ENCODE measurements around the gene DMD.

Gene DMD

DNA sequence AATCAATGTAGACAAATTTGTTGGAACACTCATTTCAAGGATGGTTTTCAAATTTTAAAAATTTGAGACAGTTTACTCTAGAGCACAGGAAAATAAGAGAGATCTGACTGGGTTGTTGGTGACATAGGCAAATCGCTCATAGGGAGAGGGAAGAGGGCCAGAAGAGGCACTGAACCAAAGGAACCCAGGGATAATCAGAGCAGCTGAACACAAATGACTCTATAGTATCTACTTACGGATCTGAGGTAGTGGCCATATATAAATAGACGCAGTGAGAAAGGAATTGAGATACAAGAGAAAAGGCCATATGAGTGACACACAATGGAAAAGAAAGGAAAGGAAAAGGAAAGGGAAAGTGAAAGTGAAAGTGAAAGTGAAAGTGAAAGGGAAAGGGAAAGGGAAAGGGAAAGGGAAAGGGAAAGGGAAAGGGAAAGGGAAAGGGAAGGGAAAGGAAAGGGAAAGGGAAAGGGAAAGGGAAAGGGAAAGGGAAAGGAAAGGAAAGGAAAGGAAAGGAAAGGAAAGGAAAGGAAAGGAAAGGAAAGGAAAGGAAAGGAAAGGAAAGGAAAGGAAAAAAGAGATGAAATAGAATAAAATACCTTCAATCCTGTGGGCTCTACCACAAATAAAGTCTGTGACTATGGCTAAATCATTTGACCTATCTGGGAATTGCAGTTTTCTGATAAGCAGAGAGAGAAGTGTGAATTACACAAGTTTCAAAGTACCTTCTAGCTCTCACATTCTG lies 759.2 kb downstream of the DMD start:
- no peak for DNase-seq

DNA sequence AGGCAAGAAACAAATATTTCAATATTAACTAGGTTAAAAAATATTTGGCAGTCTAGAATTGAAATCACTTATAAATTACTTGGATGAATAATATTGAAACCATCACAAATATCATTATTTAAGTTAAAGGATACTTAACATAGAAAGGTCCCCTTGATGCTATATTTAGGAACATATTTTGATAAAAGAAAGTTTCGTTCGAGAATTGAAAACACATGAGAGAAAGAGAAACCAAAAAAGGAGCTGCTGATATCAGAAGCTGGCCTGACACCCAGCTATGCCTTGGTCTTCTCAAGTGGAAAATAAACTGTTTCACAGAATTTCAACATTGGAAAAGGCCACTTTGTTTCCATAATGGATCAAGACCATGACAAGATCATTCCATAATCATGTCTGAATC lies 762.4 kb downstream of the DMD start:
- DNase-seq, result no peak

DNA sequence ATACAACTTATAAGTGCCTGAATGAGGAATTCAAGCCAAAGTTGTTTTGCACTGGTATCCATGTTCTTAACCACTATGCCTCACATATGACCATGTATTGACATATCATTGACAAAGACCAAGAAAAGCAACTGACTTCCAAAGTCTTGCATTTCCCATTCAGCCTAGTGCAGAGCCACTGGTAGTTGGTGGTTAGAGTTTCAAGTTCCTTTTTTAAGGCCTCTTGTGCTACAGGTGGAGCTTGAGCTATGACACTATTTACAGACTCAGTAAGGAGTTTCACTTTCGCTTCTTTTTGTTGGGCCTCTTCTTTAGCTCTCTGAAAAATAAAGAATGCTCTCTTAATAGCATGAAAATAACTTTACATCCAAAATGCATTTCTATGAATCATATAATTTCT lies 763.0 kb downstream of the DMD start:
- DNase-seq, result peak; percentile 45

DNA sequence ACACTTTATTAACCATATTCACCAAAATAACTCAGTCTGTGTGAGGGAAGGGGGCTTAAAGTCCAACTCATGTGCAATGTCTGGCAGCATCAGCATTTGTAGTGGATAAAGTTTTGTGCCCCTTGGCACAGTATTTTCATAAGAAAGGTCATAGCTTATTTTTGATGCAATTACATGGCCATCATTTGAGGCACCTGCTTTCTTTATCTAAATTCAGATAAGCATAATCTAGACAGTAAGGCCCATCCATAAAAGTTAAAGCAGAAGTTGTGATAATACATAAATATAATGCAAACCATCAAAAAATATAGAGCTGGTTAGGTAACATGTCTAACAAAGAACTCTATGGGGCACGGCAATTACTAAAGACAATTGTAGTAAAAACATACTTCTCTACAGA lies 763.7 kb downstream of the DMD start:
- DNase-seq, result no peak

DNA sequence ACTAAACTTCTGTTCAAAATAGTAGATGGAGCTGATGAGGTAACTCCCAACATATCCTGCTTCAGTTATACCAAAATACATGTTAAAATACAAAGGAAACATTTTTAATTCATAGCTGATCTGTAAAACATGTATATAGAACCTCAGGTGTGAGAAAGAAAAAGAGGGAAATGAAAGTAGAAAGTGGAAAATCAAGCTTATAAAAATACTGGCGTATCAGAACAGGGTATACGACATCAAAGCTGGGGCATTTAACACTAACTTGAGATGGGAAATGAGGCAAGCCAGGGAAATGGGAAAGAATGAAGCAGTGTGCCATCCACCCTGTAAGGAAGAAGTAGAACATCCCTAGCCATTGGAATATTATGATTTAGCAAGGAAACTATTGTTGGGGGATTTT lies 767.5 kb downstream of the DMD start:
- DNase-seq, result no peak

DNA sequence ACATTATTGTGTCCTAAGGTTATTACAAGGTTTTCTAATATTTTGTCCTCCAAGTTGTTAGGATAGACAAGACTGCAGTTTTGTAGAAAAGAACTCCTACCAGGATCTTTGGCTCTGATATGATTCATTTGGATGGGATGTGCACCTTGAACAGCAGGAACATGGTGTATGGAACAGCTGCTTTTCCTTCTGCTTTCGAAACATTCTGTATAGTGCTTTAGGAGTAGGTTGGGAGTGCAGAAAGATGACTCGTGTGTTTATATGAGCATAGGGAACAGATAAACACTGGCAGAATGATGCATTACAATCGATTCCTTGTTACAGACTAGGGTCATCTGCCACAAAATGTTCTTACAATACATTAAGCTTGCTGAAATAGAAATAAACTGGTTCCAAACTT lies 790.1 kb downstream of the DMD start:
- no peak for DNase-seq

DNA sequence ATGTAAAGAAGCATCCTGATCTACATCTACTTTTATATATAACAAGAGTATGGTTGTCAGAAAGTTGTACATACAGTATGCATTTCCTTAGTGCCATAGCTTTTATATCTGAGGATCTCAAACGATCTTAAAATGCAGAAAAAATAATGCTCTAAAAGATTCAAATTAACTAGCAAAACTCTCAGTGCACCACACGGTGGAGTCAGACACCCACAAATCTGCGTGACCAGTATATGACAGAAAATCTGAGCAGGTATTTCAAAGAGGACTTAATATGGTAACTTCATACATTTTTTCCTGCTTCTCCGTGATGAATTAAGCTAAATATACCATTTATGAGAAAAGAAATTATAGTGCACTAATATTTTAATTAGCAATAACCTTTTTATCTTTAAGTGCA lies 803.0 kb downstream of the DMD start:
- peak; percentile 13 for DNase-seq

DNA sequence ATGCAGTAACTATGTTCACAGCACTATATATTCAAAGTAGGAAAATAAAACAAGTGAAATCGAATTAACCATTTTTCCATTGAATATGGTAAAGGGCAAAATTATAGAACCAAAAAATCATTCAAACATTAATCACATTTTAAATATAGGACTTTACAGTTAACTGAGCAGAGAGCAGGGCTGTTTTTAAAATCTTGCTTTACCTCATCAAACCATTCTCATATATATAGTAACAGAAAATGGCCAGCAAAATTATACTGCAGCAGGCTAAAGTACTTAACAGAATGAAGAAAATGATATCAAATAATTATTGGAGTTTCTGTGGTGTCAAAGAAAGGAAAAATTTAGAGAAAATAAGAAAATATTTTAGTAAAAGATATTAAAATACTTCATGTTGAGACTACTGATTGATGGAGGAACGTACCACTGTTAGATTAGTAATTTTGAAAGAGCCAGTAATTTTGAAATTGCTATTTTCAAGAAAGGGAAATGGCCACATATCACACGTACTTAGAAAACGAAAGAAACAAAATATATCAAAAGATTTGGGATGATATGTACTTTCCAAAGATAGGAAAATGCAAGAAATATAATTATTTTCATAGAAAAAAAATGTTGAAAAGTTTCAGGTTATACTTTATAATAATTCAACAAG lies 813.7 kb downstream of the DMD start:
- DNase-seq, result no peak

DNA sequence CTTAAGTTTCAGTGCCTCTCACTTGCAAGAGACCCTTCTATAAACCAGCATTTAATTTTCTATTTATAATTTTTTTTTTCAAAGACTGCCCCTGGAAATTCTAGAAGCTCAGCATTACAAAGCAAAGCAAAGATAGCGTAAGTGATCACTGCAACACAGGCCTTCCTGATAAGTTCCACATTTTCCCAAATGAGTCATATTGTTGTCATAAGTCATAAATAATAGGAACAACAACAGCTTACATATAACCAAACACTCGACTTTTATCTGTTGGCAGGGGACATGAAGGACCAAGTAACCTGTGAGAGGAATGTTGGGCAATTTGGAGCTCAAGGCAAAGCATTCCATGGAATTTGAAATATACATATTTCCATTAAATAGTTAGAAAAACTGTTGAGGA lies 815.5 kb downstream of the DMD start:
- DNase-seq, result no peak

DNA sequence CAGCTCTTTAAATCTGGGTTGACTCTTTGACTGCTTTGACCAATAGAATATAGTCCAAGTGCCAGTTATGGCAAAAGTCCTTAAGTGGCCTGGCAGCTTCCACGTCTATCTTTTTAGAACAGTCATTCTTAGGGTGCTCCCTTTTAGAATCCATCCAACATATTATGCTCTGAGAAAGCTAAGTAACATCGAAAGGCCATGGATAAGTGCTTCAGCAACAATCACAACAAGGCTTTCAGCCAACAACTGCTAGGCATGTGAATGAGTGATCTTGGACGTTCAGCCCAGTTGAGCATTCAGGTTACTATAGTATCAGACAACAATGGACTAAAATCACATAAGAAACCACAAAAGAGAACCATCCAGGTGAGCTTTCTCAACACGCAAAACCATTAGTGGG lies 818.7 kb downstream of the DMD start:
- DNase-seq, result no peak

DNA sequence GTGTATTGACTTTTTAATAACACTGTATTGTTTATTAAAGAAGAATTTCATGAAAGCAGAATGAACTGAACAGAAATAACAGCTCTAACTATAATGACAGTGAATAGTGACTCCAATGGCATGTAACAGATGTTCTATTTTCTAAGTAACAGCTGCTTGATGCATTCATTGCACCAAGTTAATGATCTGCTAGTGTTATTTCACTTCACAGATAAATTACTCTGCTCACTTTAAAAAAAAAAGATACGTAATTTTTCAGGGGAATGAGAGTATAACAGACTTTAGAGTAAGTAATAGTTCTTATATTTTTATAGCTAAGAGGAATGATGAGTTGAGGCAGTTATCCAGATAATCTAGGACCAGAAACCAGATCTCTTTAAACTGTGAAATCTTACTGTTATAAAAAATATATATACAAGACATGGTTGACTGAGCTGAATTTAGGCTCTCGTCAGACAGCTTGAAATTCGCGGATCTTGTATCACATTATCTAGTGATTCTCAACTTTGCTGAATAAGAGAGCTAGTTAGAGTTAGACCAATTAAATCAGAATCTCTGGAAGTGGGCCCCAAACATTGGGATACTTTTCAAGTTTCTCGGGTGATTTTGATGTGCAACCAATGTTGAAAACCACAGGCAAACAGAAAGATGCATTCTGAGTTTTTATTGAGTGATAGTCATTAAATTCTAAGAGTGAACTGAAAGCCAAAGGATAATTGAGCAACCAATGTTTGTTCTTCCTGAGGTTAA lies 840.7 kb downstream of the DMD start:
- no peak for DNase-seq

DNA sequence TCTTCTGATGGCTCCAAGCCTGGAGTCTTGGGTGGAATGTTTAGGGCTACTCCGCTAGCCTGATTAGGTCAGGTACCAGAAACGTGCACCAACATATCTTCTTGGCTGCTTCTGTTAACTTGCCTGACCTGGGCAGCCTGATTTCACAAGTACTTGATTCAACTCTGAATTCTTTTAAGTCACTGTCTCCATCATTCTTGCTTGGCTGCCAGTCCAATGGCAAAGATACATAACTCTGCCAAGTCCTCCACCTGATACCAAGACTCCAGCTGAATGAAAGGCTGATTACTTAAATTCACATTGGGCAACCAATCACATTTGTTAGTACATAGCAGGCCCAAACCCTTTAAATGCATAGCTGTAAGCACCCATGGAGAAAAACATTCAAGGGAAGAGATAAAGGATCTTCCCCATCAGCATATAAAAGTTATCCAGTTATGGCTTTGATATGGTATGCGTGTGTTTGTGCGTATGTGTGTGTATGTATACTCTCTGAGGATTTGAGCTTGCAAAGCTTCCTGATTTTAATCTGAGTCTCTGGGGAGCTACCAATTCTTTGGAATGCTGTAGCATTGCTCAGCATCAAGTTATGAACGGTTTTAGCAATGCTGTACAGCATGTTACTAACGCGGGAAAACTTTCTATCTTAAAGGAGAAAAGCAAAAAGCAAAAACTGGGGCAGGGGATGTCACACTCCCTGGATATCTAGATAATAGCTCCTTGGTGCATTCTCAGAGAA lies 917.2 kb downstream of the DMD start:
- no peak for DNase-seq

DNA sequence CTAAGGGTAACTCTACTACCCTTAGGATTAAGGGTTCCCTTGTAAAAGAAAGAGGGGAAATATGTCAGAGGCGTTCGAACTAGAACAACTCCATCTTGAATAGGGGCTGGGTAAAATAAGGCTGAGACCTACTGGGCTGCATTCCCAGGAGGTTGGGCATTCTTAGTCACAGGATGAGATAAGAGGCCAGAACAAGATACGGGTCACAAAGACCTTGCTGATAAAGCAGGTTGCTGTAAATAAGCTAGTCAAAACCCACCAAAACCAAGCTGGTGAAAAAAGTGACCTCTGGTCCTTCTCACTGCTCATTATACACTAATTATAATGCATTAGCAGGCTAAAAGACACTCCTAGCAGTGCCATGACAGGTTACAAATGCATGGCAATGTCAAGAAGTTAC lies 922.0 kb downstream of the DMD start:
- no peak for DNase-seq

DNA sequence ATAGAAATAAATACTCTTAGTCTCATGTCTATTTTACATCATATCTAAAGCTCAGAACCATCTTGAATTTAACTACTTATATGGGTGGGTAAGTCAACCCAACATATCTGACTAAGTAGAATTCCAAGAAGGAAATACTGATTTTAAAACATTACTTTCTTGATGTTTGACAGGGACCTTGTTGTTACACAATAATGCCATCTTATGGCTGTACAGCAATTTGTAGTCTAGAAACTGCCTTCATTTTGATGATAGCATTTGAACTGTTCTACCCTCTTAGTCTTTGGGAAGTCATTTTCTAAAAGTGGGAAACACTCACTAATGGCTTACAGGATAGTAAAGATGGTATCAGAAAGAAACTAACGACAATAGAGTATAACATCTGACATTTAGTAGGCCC lies 929.5 kb downstream of the DMD start:
- DNase-seq, result no peak

DNA sequence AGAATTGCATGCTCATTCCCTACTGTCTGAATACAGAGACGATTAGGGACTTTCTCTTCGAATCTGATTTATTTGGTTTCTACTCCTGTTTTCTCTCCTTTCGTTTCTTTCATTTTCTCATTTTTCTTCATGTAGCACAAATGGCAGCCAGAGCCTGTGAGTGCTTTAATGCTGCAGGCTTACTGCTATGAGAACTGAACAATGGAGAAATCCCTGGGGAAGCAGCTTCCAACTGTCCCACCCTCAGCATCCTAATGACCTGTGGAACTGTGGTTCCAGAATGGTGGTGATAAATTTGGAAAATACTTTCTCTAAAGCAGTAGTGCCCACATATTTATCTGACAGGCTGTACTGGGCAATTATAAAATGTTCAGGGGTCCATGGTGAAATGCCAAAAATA lies 930.4 kb downstream of the DMD start:
- DNase-seq, result no peak

DNA sequence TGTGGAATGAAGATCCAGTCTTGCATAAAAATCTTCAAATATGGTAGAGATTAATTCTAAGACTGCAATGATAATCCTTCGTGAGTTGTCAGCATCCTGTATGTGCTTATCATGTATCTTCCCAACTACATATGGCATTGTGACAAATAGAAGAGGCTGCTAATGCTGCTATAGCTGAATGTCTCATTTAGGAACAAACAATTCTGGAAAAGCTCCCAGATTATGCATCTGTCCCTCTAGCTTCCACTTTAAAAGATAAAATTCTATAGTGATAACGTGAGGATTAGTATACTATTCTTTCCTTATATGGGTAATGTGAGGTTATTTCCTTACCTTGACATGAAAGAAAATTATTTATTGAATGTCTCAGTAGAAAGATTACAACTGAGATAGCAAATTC lies 930.9 kb downstream of the DMD start:
- no peak for DNase-seq

DNA sequence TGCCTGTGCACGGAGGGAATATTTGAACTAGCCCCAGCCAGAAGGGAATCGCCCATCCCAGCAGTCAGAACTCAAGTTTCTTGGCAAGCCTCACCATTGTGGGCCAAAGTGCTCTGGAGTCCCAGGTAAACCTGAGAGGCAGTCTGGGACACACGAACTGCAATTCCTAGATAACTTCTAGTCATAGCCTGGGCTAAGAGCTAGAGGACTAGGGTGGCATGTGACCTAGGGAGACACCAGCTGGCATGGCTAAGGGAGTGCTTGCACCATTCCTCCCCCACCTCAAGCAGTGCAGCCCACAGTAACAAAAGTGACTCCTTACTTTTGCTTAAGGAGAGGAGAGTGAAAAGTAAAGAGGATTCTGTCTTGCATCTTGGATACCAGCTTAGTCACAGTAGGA lies 935.2 kb downstream of the DMD start:
- DNase-seq, result no peak

DNA sequence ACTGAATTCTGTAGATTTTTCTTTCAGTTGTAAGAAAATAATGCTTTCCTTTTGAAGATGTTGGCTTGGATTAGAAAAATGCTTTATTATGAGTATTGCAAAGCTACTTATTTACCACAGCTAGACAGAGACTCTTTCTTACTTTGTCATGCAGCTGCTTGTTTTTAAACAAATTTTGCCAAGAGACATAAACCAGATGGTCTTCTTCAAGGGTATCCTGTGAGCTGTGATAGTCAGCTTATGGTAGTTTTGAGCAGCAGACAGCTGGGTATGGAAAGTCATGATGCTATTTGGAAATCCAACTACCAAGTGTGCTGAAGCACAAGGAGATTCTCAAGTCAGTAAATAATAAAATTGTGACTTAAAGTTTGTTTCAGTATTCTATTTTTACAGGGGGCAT lies 941.5 kb downstream of the DMD start:
- no peak for DNase-seq

DNA sequence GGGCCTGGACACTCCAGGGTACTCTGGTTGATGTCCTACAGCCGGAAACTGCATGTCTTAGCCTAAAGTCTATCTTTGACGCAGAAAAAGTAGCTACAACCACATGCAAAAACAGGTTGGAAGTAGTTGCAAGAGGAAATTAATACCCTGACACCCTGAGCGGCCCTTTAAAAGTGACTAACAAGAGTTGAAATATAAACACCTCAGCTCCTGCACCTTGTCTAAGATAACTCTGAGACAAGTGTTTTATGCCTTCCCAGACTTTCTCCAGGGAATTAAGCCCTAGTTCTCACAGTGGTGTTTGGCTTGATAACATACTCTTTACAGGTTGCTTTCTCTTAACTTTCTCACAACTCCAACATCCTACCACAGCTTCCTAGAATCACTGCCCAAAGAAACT lies 943.1 kb downstream of the DMD start:
- DNase-seq, result no peak

DNA sequence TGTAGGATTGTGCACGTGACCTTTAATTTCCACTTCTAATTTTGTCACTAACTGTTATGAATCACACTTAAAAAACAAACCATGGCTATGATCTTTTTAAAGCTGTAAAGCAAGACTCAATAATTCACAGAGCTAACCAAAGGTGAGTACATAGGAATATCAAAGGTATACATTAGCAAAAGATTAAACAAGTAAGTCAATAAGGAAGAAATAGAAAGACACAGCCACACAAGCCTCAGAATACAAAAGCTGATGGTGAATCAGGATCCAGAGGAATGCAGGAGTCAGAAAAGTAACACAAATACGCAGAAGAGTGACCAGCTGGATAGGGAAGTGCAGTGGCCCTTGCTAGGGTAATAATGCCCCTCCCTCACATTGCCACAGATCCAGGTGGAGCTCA lies 943.6 kb downstream of the DMD start:
- DNase-seq, result no peak

DNA sequence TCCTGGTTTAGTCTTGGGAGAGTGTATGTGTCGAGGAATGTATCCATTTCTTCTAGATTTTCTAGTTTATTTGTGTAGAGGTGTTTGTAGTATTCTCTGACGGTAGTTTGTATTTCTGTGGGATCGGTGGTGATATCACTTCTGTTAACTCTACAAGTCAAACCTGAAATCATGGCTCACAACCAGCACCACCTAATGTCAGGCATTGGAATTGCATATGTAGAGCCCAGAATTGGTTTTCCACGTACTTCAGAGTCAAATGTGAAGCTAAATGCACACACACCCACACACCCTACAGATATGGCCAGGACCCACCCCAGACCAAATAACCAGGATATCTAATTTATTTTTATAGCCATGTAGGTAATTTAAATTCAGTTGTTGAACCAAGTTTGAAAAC lies 964.7 kb downstream of the DMD start:
- peak; percentile 20 for DNase-seq

DNA sequence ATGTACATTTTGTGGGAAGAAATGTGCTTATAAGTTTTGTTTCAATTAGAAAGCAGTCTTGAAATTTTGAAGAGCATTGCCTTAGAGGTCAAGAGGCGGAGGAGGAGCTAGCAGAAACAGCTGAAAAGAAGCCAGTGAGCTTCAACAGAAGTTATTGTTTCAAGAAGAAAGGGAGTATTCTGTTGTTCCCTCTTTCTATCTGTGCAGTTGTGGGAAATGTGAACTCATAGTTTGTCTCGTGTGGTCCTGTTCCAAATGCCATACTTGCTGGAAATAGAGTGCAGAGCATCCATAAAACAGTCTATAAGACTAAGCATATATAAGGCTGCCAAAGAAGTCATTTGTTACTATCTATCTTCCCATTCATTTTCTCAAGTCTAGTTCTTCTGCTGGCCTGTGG lies 1015.7 kb downstream of the DMD start:
- DNase-seq, result no peak

DNA sequence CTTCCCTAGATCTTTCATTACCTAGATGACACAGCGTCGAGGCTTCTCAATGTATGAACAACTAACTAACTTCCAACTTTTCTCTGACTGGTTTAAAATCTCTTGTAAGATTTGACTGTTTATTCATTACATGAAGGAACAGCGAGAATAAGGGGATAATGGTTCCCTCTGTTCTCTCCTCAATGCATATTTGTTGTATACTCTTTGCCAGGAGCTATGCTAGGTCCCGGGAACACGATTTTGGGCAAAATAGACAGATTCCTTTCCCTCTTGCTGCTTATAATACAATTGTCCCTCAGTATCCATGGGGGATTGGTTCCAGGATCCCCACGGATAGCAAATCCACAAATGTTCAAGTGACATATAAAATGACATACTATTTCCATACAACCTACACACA lies 1020.0 kb downstream of the DMD start:
- DNase-seq, result no peak

DNA sequence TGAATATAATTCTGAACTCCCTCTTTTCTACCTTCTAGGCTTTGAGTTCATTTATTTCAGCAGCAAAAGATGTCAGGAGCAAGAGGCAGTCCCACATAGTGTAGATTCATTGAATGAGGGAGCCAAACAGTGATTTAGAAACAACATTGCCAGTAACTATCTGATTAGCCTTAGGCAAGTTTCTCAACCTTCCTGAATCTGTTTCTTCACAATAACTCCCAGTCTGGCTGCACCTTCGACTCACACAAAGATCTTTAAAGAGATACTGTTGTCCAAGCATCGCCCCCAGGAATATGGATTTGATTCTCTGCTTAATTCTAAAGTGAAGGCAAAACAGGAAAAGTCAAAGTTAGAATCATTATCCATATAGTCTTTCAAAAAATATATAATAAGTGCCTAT lies 1026.2 kb downstream of the DMD start:
- no peak for DNase-seq
